ENCODE results near the gene TSEN54.
A peak's percentile ranks its signal among the peaks of the same experiment; 100 is the strongest.

Gene TSEN54

GRCh38 chr17:75489511-75489955 is 26.8 kb upstream of the TSEN54 start:
- DNase-seq: no peak

GRCh38 chr17:75490173-75490743 is 26.1 kb upstream of the TSEN54 start:
- no peak for DNase-seq

- no peak for DNase-seq
Observed at GRCh38 chr17:75490953-75491649, 25.2 kb upstream of the TSEN54 start.

GRCh38 chr17:75491680-75492079 is 24.6 kb upstream of the TSEN54 start:
- no peak for DNase-seq

GRCh38 chr17:75492555-75493168 is 23.7 kb upstream of the TSEN54 start:
- DNase-seq: no peak

- DNase-seq: no peak
Observed at GRCh38 chr17:75493476-75494129, 22.7 kb upstream of the TSEN54 start.

- no peak for DNase-seq
Observed at GRCh38 chr17:75494326-75494877, 21.9 kb upstream of the TSEN54 start.

- DNase-seq: no peak
Observed at GRCh38 chr17:75496005-75496404, 20.3 kb upstream of the TSEN54 start.

- DNase-seq: no peak
Observed at GRCh38 chr17:75498039-75498725, 18.1 kb upstream of the TSEN54 start.

- DNase-seq: no peak
Observed at GRCh38 chr17:75498726-75499213, 17.6 kb upstream of the TSEN54 start.

- no peak for DNase-seq
Observed at GRCh38 chr17:75499313-75500022, 16.9 kb upstream of the TSEN54 start.

- DNase-seq: no peak
Observed at GRCh38 chr17:75500419-75501216, 15.7 kb upstream of the TSEN54 start.

- DNase-seq: no peak
Observed at GRCh38 chr17:75501378-75502071, 14.8 kb upstream of the TSEN54 start.

- DNase-seq: no peak
Observed at GRCh38 chr17:75502072-75502720, 14.1 kb upstream of the TSEN54 start.

GRCh38 chr17:75502721-75503329 is 13.5 kb upstream of the TSEN54 start:
- DNase-seq: no peak

- no peak for DNase-seq
Observed at GRCh38 chr17:75503337-75503950, 12.9 kb upstream of the TSEN54 start.

GRCh38 chr17:75503976-75504346 is 12.4 kb upstream of the TSEN54 start:
- no peak for DNase-seq

GRCh38 chr17:75504347-75505151 is 11.8 kb upstream of the TSEN54 start:
- DNase-seq: peak in 1 of 2 experiments; percentile 25

GRCh38 chr17:75505152-75505409 is 11.2 kb upstream of the TSEN54 start:
- DNase-seq: no peak

Data from SHP77 (cell line).